CD4-positive, alpha-beta T cell (primary cell): Measurements from ENCODE around the gene THSD7B. TPM values are rescaled to one million over a fixed set of nuclear protein-coding genes. Genes with fewer than 3 reads are reported as not detected.
"Not testable (repeated sequence)": the region's sequence is repeated elsewhere in the genome, so short reads cannot be mapped to it uniquely, and the experiment has no call there.

Experiments used
- ATAC-seq: fragments of 200-7000 bp; cut with Tn5 transposase; one replicate; pipeline ENCODE4 v1.10.0; 2022; ENCODE audit warnings: mild to moderate bottlenecking; ENCODE audit not compliant: poor library complexity
- CTCF ChIA-PET: fragments of 350-600 bp; sonication (Branson Sonifier 250); formaldehyde crosslinking; loops from one replicate; lab custom pipeline; 2021; ENCODE audit warnings: antibody characterized with exemption, inconsistent platforms; lab: Charles Lee
- POLR2A ChIA-PET: fragments of 350-600 bp; sonication (Branson Sonifier 250); formaldehyde crosslinking; loops from one replicate; lab custom pipeline; 2021; ENCODE audit warnings: antibody characterized with exemption, inconsistent platforms; lab: Charles Lee
- DNase-seq, 14 experiments: peaks; one replicate each; pipeline ENCODE4 v3.0.0-alpha.2; 2013 to 2020; ENCODE audit warnings: mixed read lengths in 2 of 14
- H3K27ac ChIP-seq, 2 donors: one replicate each; pipeline versions ENCODE4 v1.5.1 to v1.7.0; 2013; ENCODE audit warnings: low read length in 2 of 2, low read depth in 1 of 2, mild to moderate bottlenecking in 1 of 2
- H3K27me3 ChIP-seq, 2 experiments: 1 replicate in 1 of 2; 2 replicates in 1 of 2; pipeline versions ENCODE4 v1.6.1 to v1.7.0; 2013; ENCODE audit warnings: low read length in 2 of 2, control low read depth in 1 of 2, mild to moderate bottlenecking in 1 of 2, moderate library complexity in 1 of 2; ENCODE audit not compliant: insufficient read depth in 2 of 2, control insufficient read depth in 1 of 2
- H3K36me3 ChIP-seq: one replicate; pipeline ENCODE4 v1.6.1; 2013; ENCODE audit warnings: low read length, control low read depth; ENCODE audit not compliant: insufficient read depth
- H3K4me1 ChIP-seq: one replicate; pipeline ENCODE4 v1.6.1; 2013; ENCODE audit warnings: low read length, control low read depth; ENCODE audit not compliant: insufficient read depth
- H3K4me3 ChIP-seq: one replicate; pipeline ENCODE4 v1.5.1; 2013; ENCODE audit warnings: mild to moderate bottlenecking, low read length, moderate library complexity
- H3K9me3 ChIP-seq, 2 experiments: 1 replicate in 1 of 2; 2 replicates in 1 of 2; pipeline versions ENCODE4 v1.6.1 to v1.7.0; 2013; ENCODE audit warnings: low read length in 2 of 2, mild to moderate bottlenecking in 2 of 2, control low read depth in 1 of 2, moderate library complexity in 1 of 2; ENCODE audit not compliant: control insufficient read depth in 1 of 2, insufficient read depth in 1 of 2
- H3K27ac Mint-ChIP-seq: one replicate; pipeline ENCODE4 v1.8.0; 2020; ENCODE audit warnings: mixed read lengths
- H3K27me3 Mint-ChIP-seq: one replicate; pipeline ENCODE4 v1.8.0; 2021; ENCODE audit warnings: mixed read lengths
- H3K36me3 Mint-ChIP-seq: one replicate; pipeline ENCODE4 v1.8.0; 2021; ENCODE audit warnings: low read depth, mixed read lengths
- H3K4me1 Mint-ChIP-seq: one replicate; pipeline ENCODE4 v1.8.0; 2021; ENCODE audit warnings: low read depth, mixed read lengths
- H3K4me3 Mint-ChIP-seq: one replicate; pipeline ENCODE4 v1.8.0; 2020; ENCODE audit warnings: mild to moderate bottlenecking, mixed read lengths
- H3K9me3 Mint-ChIP-seq: one replicate; pipeline ENCODE4 v1.8.0; 2020; ENCODE audit warnings: mixed read lengths
- CTCF ChIP-seq: fragments of 200-600 bp; IDR thresholded peaks from one replicate; pipeline ENCODE4 v1.8.0; 2022; ENCODE audit warnings: antibody characterized with exemption, mild to moderate bottlenecking
- intact Hi-C, 2 experiments: fragments of 100-400 bp; cut with DNase I in 1 of 2; cut with micrococcal nuclease in 1 of 2; formaldehyde crosslinking; loops; one replicate each; pipeline versions ENCODE4 v1.15.1 to v1.9.0; 2023 to 2025; cut with DNase I, micrococcal nuclease
- total RNA-seq, 174 experiments: library from RNA in 2 of 174; stranded (reverse) in 2 of 174; gene quantifications; one replicate each; pipeline ENCODE4 v1.2.3 and lab custom pipeline; 2021 to 2026

The THSD7B gene
- total RNA-seq, 2 experiments from 2014 or later = not detected

- TF ChIP-seq CTCF = no peak
- Histone ChIP-seq H3K27ac (no peak overlapping the region), H3K9me3 (peaks cover 0 to 5% of the 10 kb centered on the region in 2 experiments), H3K4me1 (no peaks in the 10 kb centered on the region), H3K36me3 (no peaks in the 10 kb centered on the region), H3K4me3 (no peak overlapping the region), H3K27me3 (no peaks in the 10 kb centered on the region)
- intact Hi-C loops = no loop called here
- H3K27ac Mint-ChIP-seq = no peak overlapping the region
- H3K9me3 Mint-ChIP-seq = no peaks in the 10 kb centered on the region
- no peaks in the 10 kb centered on the region for H3K36me3 Mint-ChIP-seq
- H3K4me3 Mint-ChIP-seq = no peak overlapping the region
- no peak for DNase-seq
- no peaks in the 10 kb centered on the region for H3K4me1 Mint-ChIP-seq
- H3K27me3 Mint-ChIP-seq = no peaks in the 10 kb centered on the region
- ATAC-seq = no peak
- ChIA-PET CTCF (no interaction called here), POLR2A (no interaction called here)
These were observed 537.6 kb downstream of the THSD7B start for GRCh38 chr2:137302957-137303356.

GRCh38 chr2:137316075-137316474 is 550.7 kb downstream of the THSD7B start:
- no peak for DNase-seq
- no peaks in the 10 kb centered on the region for H3K27me3 Mint-ChIP-seq
- H3K9me3 Mint-ChIP-seq = no peaks in the 10 kb centered on the region
- POLR2A ChIA-PET = no interaction called here
- intact Hi-C loops = no loop called here
- Histone ChIP-seq H3K27ac (no peak overlapping the region), H3K4me1 (no peaks in the 10 kb centered on the region), H3K9me3 (no peaks in the 10 kb centered on the region), H3K4me3 (no peak overlapping the region), H3K27me3 (no peaks in the 10 kb centered on the region), H3K36me3 (no peaks in the 10 kb centered on the region)
- CTCF ChIA-PET = no interaction called here
- no peaks in the 10 kb centered on the region for H3K36me3 Mint-ChIP-seq
- H3K27ac Mint-ChIP-seq = no peak overlapping the region
- H3K4me1 Mint-ChIP-seq = no peaks in the 10 kb centered on the region
- no peak for ATAC-seq
- TF ChIP-seq CTCF = no peak
- no peak overlapping the region for H3K4me3 Mint-ChIP-seq

GRCh38 chr2:137321566-137321965 is 556.2 kb downstream of the THSD7B start:
- ATAC-seq = no peak
- CTCF ChIA-PET = no interaction called here
- no peak for TF ChIP-seq CTCF
- no peak for DNase-seq
- Histone ChIP-seq H3K27ac (no peak overlapping the region), H3K4me3 (no peak overlapping the region), H3K27me3 (no peaks in the 10 kb centered on the region), H3K9me3 (no peaks in the 10 kb centered on the region), H3K4me1 (no peaks in the 10 kb centered on the region), H3K36me3 (no peaks in the 10 kb centered on the region)
- Mint-ChIP-seq H3K36me3 (no peaks in the 10 kb centered on the region), H3K27ac (no peak overlapping the region), H3K27me3 (no peaks in the 10 kb centered on the region), H3K4me3 (no peak overlapping the region), H3K4me1 (no peaks in the 10 kb centered on the region), H3K9me3 (peaks cover 3% of the 10 kb centered on the region)
- POLR2A ChIA-PET = no interaction called here
- intact Hi-C loops = no loop called here

- DNase-seq, CTCF ChIA-PET: not testable (repeated sequence)
These were observed 566.2 kb downstream of the THSD7B start for GRCh38 chr2:137331562-137331961.

More at GRCh38 chr2:137331562-137331961, 566.2 kb downstream of the THSD7B start:
- H3K4me1 ChIP-seq, ATAC-seq, H3K36me3 ChIP-seq, H3K9me3 Mint-ChIP-seq, POLR2A ChIA-PET, H3K4me3 Mint-ChIP-seq, H3K4me3 ChIP-seq, H3K36me3 Mint-ChIP-seq, H3K4me1 Mint-ChIP-seq, H3K27ac Mint-ChIP-seq, H3K27ac ChIP-seq, H3K27me3 ChIP-seq, intact Hi-C loops, H3K27me3 Mint-ChIP-seq: not testable (repeated sequence)
- H3K9me3 ChIP-seq = peaks cover 0 to 18% of the 10 kb centered on the region in 2 experiments
